ENCODE results near the gene AFF2. TPM values are rescaled to one million over a fixed set of nuclear protein-coding genes. Genes with fewer than 3 reads are reported as not detected.

Gene AFF2
- total and polyA plus RNA-seq, 2 donors from 2014 or later, result 0.09 to 5.7 TPM

DNA sequence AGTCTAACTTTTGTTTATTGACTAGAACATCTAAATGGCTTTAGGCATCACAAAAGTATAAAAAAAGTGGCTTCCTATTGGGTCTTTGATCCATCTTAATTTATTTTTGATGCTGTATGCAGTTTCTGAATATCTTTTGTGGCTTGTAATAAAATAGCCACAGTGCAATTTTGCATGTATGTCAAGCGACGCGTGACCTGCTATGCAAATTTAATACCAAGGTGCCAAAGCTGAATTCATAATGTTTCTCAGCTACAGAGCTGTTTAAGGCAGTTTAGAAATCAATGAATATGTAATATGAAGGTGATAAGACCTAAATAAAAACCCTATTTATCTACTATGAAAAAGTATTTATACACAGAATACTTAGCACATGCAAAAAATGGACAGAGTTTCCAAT, 197.8 kb downstream of the AFF2 start:
- no peak for TF ChIP-seq CTCF (IDR thresholded peaks at IDR 0.05; ENCODE audit: borderline replicate concordance, extremely low read depth, insufficient read depth)
- H3K36me3 ChIP-seq (ENCODE audit: control insufficient read depth in 2 of 3, insufficient read depth in 3 of 3, low read length in 3 of 3), result no peaks in the 10 kb centered on the region
- no peak overlapping the region for H3K4me3 ChIP-seq (ENCODE audit: low read length in 3 of 3)
- no peaks in the 10 kb centered on the region for H3K4me1 ChIP-seq (ENCODE audit: control insufficient read depth in 2 of 3, insufficient read depth in 2 of 3, low read depth in 1 of 3, low read length in 3 of 3)
- intact Hi-C loops (cut with DNase I), result no loop called here
- DNase-seq, result no peak
- no peaks in the 10 kb centered on the region for H3K9me3 ChIP-seq (ENCODE audit: control insufficient read depth in 2 of 3, insufficient read depth in 1 of 3, low read length in 3 of 3)
- H3K9ac ChIP-seq (ENCODE audit: low read length in 3 of 3), result no peak overlapping the region
- no peak for FAIRE-seq
- no peaks in the 10 kb centered on the region for H3K27me3 ChIP-seq (ENCODE audit: control insufficient read depth, insufficient read depth, low read length)
- H3K27ac ChIP-seq (ENCODE audit: low read depth in 2 of 2, low read length in 2 of 2), result no peak overlapping the region

DNA sequence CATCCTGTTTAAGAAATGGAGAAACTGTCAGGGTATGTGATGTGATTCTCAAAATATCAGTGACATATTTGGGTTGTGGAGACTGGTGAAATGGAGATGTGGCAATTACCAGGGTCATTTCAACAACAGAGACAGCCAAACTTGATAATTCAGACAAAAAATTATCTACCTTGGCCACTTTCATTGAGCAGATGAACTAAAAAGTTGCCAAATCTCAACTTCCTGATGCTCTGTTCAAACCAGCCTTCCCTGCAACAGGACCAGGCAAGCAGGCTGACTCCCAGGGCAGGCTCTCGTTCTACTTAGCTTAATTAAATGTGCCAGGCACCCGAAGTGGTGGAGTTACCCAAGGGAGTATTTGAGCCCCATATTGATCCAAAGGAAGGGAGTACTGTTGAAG, 199.6 kb downstream of the AFF2 start:
- Histone ChIP-seq H3K27me3 (ENCODE audit: control insufficient read depth, insufficient read depth, low read length) (no peaks in the 10 kb centered on the region), H3K9ac (ENCODE audit: low read length in 3 of 3) (no peak overlapping the region), H3K4me1 (ENCODE audit: control insufficient read depth in 2 of 3, insufficient read depth in 2 of 3, low read depth in 1 of 3, low read length in 3 of 3) (no peaks in the 10 kb centered on the region), H3K9me3 (ENCODE audit: control insufficient read depth in 2 of 3, insufficient read depth in 1 of 3, low read length in 3 of 3) (no peaks in the 10 kb centered on the region), H3K27ac (ENCODE audit: low read depth in 2 of 2, low read length in 2 of 2) (no peak overlapping the region), H3K4me3 (ENCODE audit: low read length in 3 of 3) (no peak overlapping the region), H3K36me3 (ENCODE audit: control insufficient read depth in 2 of 3, insufficient read depth in 3 of 3, low read length in 3 of 3) (no peaks in the 10 kb centered on the region)
- FAIRE-seq (no peak), DNase-seq (no peak)
- no peak for TF ChIP-seq CTCF (IDR thresholded peaks at IDR 0.05; ENCODE audit: borderline replicate concordance, extremely low read depth, insufficient read depth)
- intact Hi-C loops (cut with DNase I), result no loop called here

- DNase-seq, result peak in 1 of 5 donors; percentile 4
- no peak for FAIRE-seq
- Histone ChIP-seq H3K36me3 (ENCODE audit: control insufficient read depth in 2 of 3, insufficient read depth in 3 of 3, low read length in 3 of 3) (no peaks in the 10 kb centered on the region), H3K4me3 (ENCODE audit: low read length in 3 of 3) (no peak overlapping the region), H3K27me3 (ENCODE audit: control insufficient read depth, insufficient read depth, low read length) (no peaks in the 10 kb centered on the region), H3K9me3 (ENCODE audit: control insufficient read depth in 2 of 3, insufficient read depth in 1 of 3, low read length in 3 of 3) (no peaks in the 10 kb centered on the region), H3K9ac (ENCODE audit: low read length in 3 of 3) (no peak overlapping the region), H3K4me1 (ENCODE audit: control insufficient read depth in 2 of 3, insufficient read depth in 2 of 3, low read depth in 1 of 3, low read length in 3 of 3) (no peaks in the 10 kb centered on the region), H3K27ac (ENCODE audit: low read depth in 2 of 2, low read length in 2 of 2) (no peak overlapping the region)
- intact Hi-C loops (cut with DNase I), result no loop called here
- TF ChIP-seq CTCF (IDR thresholded peaks at IDR 0.05; ENCODE audit: borderline replicate concordance, extremely low read depth, insufficient read depth), result no peak
Observed at GRCh38 chrX:148713981-148714380, 213.6 kb downstream of the AFF2 start.

DNA sequence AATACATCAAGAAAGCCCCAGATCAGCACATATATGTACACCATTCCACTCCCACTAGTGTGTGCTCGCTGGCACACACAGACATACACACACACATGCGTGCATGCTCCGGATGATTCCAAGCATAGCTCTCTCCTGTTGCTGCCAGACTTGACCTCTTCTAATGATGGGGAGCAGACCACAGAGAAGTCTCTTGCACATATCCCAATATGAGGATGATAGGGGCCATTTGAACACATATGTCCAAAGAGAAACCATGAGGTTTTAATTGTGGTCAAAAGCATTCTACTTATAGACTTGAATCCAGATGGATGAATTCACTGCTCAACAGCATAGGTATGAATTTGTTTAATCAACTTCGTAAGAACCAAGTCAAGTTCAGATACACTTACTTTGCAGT, 214.9 kb downstream of the AFF2 start:
- TF ChIP-seq CTCF (IDR thresholded peaks at IDR 0.05; ENCODE audit: borderline replicate concordance, extremely low read depth, insufficient read depth), result no peak
- FAIRE-seq, result no peak

More for the DNA sequence above, 214.9 kb downstream of the AFF2 start:
- H3K9ac ChIP-seq (ENCODE audit: low read length in 3 of 3), result no peak overlapping the region
- DNase-seq, result no peak
- H3K27me3 ChIP-seq (ENCODE audit: control insufficient read depth, insufficient read depth, low read length), result no peaks in the 10 kb centered on the region
- H3K36me3 ChIP-seq (ENCODE audit: control insufficient read depth in 2 of 3, insufficient read depth in 3 of 3, low read length in 3 of 3), result no peaks in the 10 kb centered on the region
- no peak overlapping the region for H3K4me3 ChIP-seq (ENCODE audit: low read length in 3 of 3)
- H3K4me1 ChIP-seq (ENCODE audit: control insufficient read depth in 2 of 3, insufficient read depth in 2 of 3, low read depth in 1 of 3, low read length in 3 of 3), result no peaks in the 10 kb centered on the region
- intact Hi-C loops (cut with DNase I), result no loop called here
- no peaks in the 10 kb centered on the region for H3K9me3 ChIP-seq (ENCODE audit: control insufficient read depth in 2 of 3, insufficient read depth in 1 of 3, low read length in 3 of 3)
- H3K27ac ChIP-seq (ENCODE audit: low read depth in 2 of 2, low read length in 2 of 2), result no peak overlapping the region
